GM19397 (cell line): ENCODE data around the gene EBF3.

ENCODE experiments used
- ATAC-seq: cut with Tn5 transposase; IDR thresholded peaks from one replicate; pipeline ENCODE4 v1.9.1; 2021; ENCODE audit warnings: mild to moderate bottlenecking, moderate library complexity; ENCODE audit not compliant: unreplicated experiment

The EBF3 gene, protein sequence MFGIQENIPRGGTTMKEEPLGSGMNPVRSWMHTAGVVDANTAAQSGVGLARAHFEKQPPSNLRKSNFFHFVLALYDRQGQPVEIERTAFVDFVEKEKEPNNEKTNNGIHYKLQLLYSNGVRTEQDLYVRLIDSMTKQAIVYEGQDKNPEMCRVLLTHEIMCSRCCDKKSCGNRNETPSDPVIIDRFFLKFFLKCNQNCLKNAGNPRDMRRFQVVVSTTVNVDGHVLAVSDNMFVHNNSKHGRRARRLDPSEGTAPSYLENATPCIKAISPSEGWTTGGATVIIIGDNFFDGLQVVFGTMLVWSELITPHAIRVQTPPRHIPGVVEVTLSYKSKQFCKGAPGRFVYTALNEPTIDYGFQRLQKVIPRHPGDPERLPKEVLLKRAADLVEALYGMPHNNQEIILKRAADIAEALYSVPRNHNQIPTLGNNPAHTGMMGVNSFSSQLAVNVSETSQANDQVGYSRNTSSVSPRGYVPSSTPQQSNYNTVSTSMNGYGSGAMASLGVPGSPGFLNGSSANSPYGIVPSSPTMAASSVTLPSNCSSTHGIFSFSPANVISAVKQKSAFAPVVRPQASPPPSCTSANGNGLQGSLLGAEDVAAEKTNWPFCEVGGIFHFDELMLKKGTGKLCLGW

DNA sequence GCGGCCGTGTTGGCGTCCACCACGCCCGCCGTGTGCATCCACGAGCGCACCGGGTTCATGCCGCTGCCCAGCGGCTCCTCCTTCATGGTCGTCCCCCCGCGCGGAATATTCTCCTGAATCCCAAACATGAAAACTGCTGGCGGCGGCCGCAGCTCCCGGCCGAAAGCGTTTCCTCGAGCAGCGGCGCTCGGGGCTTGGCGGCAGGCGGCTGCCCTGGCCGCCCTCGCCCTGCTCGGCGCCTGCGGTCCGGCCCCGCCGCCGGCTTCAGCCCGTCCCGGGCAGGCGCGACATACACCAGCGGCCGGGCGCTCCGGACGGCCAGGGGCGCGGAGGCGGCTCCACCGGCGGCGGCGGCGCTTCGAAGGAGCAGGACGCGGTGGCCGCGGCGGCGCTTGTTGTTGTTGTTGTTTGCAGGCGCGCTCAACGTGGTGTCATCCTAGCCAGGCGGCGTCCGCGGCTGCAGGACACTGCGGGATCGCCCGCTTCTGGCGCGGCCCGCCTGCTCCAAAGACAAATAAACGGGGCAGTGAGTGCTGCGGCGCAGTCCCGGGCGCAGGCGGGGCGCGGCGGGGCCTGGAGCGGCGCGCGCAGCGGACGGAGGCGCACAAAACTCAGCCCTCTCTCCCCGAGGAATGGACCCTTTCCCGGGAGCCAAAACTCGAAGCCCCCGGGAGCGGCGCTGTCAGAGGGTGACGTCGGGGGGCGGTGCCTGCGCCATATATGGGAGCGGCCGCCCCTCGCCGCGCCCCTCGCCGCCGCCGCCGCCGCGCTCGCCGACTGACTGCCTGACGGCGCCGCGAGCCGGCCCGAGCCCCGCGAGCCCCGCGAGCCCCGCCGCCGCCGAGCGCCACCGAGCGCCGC lies at the start of gene EBF3:
TSS of gene EBF3 (minus strand) at position 634 of the 861 bp plus-strand sequence. CDS start at position 128, 506 bp downstream.
- ATAC-seq, result no peak

DNA sequence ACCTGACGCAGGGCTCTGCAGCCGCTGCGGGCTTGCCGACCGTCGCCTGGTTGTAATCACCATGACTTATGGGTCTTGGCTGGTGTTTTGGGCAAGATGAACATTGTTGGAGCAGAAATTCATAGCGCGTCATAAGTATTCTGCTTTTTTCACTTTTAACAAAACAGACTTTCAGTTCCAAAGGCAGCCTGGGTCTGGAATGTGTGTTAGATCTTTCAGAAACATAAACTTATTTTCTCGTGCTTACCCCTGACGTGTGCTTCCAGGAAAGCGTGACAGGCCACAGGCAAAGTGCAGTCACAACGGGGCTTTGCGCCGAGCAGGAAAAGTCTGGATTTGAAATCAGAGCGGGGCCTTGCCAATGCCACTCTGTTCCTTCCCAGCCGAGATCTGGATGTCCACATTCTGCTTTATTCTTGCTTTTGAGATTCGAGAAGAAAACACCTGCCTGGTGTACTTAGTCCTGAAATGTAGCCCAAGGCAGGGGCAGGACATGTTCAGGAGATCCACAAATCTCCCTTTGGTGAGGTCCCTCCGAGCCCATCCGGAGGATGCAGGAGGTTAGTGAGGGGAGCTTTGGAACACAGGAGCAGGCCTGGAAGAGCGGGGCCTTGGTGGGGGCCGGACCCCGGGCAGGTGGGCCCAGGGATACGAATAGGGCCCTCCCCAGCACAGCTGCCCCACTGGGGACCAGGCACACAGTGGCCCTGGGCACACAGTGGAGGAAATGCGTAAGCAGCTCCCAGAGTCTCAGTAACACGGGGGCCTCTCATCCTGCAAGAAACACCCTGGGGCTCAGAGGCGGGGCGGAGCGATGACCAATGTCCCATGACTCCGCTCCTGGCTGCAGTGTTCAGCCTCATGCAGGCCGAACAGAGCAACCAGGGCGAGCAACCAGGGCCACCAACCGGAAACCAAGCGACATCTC lies 49.5 kb upstream of the EBF3 start:
- no peak for ATAC-seq

DNA sequence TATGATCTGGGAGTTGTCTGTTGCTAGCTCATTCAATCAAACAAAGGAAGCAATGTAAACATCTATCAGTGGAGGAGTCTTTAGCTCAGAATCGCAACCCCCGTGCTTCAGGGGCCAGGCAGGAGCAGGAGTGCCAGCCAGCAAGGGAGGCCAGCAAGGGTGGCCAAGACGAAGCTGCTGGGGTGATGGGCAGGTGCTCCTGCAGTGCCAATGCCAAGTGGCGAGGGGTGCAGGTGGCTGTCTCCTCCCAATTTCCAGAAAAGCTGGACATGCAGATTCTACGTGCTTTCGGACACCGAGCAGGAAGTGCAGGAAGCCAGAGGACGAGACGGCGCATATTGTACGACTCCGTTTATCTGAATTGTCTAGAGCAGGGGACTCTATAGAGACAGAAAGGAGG lies 48.1 kb upstream of the EBF3 start:
- ATAC-seq, result no peak

DNA sequence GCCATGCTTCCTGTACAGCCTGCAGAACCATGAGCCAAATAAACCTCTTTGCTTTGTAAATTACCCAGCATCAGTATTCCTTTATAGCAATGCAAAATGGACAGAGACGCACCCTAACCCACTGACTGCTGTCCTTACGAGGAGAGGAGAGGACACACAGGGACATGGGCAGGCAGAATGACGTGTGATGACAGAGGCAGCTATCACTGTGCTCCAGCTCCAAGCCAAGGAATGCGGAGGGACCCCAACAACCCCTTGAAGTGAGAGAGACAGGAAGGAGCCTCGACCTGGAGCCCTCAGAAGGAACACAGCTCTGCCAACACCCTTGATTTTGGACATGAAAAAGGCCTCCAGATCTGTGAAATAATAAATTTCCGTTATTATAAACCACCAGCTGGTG lies 46.6 kb upstream of the EBF3 start:
- no peak for ATAC-seq

DNA sequence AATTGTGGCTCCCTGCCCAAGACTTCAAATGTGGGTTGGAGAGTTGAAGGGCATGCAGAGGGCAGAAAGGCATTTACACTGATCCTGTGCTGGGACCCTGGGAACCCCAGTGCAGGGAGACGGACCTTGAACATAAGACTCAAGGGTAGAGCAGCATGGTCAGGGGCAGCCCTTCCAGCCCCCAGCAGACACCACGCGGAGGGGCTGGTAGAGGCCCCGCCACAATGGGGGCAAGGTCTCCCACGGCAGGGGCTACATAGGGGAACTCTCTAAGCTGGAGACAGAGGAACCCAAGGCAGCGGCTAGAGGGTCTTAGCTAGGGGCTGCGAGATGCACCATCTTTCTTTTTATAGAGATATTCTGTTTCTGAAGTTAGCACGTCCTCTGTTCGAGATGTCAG lies 45.2 kb upstream of the EBF3 start:
- ATAC-seq, result no peak

DNA sequence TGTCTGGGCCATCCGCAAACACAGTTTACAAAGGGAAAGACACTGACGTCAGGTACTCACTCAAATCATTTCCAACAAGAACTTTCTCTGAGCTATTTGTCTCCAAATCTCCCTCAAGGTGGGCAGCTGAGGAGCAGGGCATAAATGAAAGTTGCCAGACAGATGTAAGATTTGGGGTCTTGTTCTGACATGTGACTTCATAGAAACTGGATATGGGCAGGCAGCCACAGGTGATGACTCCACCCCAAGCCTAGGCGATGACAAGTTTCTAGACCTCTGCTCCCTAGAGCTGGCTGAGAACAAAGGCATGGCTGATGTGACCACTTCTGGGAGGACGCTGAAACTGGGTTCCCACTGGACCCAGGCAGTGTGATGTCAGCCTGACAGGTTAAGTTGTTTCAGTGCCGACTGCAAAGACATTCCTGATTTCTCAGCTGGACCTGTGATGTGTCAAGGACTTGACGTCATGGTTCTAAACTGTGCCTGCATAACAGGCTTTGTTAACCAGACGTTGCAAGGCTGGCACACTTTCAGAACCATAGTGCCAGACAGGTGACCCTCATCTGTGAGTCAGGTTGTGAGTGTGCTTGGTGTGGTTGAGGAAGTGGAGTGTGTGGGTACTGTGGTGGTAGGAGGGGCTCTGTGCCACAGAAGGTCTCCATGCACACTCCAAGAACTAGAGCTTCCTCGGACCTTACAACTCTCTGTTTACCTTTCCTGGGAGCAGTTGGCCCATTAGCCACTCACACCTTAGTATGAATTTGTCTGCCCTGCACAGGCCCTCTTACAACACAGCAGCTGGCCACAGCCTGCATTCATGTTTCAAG lies 39.9 kb upstream of the EBF3 start:
- ATAC-seq, result no peak

DNA sequence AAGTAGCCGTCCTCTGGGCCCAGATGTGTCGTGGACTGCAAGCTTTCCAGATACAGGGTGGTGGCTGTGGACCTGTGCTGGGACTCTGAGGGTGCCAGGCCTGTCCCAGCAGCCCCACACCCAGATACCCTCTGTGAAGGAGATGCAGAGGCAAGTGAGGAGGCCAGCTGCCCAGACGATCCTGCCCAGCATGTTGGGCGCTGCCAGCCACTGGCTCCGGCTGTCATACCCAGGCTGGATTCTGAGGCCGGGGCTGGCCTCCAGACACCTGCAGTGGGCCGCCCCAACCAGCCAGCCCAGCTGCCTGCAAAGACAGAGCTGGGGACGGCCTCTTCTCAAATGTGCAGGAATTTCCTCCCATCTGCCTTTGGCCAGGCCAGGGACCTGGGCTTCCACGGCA lies 39.1 kb upstream of the EBF3 start:
- no peak for ATAC-seq

DNA sequence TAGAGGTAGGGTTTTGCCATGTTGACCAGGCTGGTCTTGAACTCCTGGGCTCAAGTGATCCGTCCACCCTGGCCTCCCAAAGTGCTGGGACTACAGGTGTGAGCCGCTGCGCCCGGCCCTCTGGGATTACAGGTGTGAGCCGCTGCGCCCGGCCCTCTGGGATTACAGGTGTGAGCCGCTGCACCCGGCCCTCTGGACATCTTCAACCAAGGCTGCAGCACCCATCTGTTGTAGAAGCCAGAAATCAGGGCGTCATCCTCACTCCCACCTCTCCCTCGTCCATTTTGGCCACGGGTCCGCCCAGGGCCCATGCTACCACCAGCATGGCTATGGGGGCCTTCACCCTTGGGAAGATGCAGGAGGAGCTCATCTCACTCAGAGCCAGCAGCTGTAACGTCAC lies 38.5 kb upstream of the EBF3 start:
- no peak for ATAC-seq

DNA sequence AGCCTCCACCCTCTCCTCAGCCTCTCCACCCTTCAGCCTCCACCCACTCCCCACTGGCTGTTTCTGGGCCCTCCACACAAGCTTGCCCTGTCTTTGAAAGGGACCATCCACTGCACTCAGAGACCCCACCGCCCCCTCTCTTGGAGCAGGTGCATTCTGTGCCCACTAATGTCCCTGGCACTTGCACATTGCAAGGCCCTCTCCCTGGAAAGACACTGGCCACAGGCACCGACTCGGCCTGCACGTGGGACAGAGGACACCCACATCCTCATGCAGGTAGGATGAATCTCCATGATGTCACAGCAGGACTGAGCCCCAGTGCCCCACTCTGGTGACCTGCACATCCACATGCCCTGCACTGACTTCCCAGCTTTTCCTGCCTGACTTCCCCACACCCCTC lies 36.8 kb upstream of the EBF3 start:
- ATAC-seq, result no peak

DNA sequence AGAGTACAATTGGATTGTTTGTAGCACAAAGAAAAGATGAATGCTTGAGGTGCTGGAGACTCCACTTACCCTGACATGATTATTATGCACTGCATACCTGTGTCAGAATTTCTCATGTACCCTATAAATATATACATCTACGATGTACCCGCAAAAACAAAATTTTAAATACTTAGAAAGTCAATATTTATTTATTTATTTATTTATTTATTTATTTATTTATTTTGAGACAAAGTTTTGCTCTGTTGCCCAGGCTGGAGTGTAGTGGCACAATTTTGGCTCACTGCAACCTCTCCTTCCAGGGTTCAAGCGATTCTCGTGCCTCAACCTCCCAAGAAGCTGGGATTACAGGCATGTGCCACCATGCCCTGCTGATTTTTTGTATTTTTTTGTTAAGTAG lies 35.1 kb upstream of the EBF3 start:
- no peak for ATAC-seq

DNA sequence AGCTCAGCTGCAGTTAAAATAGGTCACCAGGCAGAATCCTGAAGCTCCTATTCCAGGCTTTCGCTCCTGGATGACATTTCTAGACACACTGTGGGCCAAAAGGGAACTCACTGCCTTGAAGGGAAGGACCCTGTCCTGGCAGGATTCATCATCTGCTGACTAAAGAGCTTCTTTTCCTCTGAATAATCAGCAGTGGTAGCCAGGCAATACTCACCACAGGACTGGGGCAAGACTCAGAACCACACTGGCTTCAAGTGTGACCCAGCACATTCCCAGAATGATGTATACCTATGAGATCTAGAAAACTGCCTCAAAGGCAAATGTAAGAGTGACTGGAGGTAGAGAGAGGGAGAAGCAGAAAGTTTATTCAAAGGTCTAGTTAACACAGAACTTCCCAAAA lies 29.5 kb upstream of the EBF3 start:
- ATAC-seq, result no peak

DNA sequence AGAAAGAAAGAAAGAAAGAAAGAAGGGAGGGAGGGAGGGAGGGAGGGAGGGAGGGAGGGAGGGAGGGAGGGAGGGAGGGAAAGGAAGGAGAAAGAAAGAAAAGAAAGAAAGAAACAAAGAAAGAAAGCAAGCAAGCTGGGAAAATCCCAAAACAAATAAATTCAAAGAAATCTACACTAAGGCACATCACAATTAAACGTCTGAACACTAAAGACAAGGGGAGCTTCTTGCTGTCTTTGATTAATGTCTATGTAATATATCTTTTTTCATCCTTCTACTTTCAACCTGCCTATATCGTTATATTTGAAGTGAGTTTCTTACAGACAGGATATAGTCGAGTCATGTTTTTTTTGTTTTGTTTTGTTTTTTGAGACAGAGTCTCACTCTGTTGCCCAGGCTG lies 28.3 kb upstream of the EBF3 start:
- no peak for ATAC-seq

DNA sequence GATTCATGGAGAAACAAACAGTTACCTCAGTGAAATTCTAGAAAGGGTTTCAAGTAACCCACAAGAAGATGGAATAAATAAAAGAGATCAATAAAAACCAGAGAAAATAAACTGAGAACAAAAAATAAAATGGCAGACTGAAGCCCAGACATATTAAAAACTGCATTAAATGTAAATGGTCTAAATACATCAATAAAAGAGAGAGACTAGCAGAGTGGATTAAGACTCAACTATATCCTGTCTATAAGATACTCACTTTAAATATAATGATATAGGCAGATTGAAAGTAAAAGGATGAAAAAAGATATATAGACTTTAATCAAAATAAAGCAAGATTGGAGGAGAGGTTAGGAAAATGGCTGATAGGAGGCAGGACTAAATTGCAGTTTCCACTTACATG lies 18.8 kb upstream of the EBF3 start:
- ATAC-seq, result no peak

DNA sequence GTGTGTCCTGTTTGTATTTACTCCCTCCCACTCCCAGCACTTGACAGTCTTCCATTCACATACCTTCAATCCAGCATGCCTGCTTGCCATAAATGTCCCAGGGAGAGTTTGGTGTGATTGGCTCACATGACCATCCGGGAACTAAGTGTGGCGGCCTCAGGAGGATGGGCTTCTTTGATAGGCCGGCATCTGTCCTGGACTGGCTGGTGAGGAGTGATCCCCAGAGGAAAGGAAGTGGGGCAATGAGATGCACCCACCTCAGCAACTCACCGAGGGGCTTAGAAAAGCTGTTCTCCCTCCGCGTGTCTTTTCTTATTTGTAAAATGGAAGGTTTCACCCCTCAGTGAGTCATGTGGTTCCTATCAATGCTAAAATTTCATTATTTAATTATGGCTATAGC lies 14.9 kb upstream of the EBF3 start:
- ATAC-seq, result no peak

DNA sequence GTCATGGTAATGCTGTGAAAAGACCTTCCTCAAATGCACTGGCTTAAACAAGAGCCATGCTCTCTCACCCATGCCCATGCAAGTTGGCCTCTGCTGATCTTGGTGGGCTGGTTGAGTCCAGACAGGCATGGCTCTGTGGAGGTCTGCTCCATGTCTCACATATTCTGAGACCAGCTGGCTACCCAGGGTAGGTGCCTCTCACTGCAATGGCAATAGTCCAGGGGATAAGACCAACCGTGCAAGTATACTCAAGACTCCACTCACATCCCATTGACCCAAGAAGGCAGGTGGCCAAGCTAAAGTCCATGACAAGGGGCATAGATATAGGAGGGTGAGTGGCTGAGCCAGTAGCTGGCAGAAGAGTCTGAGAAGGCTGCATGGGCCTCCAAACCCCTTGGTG lies 14.2 kb upstream of the EBF3 start:
- no peak for ATAC-seq

DNA sequence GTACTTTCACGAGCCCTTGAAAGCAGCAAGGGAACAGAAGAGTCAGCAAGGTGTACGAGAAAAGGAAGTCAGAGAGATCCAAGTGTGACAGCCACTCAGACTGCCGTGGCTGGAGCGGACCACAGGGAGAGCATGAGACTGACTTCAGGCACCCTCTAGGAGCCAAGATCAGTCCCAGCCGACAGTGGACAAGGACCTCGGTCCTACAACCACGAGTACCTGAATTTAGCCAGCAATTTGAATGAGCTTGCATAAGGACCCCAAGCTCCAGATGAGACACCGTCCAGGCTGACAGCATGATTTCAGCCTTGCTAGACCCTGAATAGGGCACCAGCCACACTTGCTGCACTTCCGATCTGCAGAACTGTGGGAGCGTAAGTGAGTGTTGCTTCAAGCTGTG lies 13.7 kb upstream of the EBF3 start:
- ATAC-seq, result no peak

DNA sequence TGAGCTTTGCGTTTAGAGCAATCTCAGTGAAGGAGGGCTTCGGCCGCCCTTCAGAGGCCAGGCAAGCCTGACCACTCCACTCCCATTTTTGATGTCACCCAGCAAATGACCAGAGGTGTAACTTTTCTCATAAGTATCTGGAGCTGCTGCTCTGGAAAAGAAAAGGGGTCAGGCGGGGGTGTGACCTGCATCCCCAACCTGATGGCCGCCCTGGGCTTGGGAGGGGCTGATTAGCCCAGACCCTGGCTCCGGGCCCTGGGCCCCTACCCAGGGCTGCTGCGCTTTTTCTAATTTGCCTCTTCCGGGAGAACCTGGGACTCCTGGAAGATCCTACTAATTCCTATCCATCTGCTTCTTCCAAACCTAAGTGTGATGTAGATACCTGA lies 9.6 kb upstream of the EBF3 start:
- no peak for ATAC-seq

DNA sequence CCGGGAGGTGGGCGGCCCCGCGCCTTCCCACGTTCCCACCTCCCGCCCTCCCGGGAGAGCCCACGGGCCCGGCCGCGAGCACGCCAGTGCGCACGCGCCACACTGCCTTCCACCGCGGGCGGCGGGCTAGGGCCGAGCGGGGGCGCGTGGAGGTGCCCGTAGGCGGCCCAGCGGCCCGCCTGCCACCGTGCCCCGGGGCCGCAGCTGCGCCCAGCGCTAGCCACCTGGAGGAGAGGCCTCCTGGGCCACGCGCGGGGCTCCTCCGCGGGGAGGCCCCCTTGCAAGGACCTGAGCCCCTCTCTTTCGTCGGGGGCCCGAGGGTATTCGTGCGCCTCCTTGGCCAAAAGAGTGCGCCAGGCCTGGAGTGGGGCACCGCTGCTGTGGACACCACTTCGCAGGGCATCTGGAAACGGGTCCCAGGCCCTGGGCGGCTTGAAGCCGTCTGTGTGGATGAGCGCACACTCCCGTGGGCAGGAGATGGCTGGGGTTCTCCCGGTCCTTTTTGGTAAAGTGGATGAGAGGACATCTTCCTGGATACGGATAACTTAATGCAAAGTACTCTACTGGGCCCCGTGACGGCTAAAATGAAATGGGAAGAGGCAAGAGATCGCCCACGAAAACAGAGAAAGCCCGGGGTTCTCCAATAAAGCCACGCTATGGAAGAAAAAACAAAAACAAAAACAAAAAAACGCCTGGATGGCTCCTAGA lies 9.0 kb upstream of the EBF3 start:
- ATAC-seq, result no peak
